HG03039 (cell line): Measurements from ENCODE around the gene PLD5.
"Not testable (repeated sequence)": the region's sequence is repeated elsewhere in the genome, so short reads cannot be mapped to it uniquely, and the experiment has no call there.

Source experiments
- ATAC-seq: cut with Tn5 transposase; IDR thresholded peaks from one replicate; pipeline ENCODE4 v1.9.1; 2021; ENCODE audit warnings: mild to moderate bottlenecking, moderate library complexity; ENCODE audit not compliant: unreplicated experiment

Gene PLD5

DNA sequence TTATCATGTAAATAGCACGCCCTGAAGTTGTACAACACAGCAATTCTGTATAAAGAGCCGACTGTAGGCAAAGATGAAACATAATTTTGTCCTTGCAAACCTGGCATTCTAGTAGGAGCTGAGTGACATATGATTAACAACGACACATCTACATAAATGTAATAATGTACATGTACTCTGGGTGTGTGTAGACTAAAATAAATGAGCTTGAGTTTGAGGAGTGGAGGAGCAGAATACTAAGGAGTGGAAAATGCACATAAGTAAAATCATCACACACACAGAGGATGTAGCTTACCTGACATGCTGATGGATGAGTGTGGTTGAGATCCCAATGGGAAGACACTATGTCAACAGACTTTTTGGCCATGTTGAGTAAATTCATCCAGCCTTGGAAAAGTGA lies 236.4 kb downstream of the PLD5 start:
- not testable (repeated sequence) for ATAC-seq

DNA sequence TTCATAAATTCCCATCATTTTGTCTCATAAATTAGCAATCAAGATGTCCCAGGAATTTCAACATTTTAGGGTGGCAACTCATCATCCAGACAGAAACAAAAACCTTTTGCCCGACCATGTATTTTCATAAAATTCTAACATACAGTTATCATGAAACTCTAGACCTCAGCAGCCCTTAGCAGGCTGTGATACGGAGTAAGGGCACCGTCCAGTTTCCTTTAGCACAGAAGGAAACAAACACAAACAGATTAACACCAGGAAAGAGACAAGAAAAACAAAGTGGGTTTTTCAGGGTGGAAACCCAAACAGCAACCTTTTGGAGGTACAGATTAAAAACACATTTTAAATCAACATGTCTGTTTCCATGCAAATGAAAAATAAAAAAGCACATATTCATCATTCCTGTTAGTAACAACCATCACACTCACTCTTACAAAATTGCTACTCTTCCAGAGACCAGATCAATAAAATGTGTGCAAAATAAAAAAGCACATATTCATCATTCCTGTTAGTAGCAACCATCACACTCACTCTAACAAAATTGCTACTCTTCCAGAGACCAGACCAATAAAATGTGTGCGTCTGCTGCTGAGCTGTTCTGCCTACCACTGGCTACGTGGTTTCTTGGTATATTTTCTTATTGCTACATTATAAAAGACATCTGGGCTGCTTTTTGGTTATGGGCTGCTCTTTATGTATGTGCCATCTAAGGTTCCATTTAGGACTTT lies 241.6 kb downstream of the PLD5 start:
- not testable (repeated sequence) for ATAC-seq

GRCh38 chr1:242278406-242278805 lies 246.1 kb downstream of the PLD5 start:
- ATAC-seq = not testable (repeated sequence)

- ATAC-seq = not testable (repeated sequence)
Observed at GRCh38 chr1:242276769-242277168, 247.7 kb downstream of the PLD5 start.

DNA sequence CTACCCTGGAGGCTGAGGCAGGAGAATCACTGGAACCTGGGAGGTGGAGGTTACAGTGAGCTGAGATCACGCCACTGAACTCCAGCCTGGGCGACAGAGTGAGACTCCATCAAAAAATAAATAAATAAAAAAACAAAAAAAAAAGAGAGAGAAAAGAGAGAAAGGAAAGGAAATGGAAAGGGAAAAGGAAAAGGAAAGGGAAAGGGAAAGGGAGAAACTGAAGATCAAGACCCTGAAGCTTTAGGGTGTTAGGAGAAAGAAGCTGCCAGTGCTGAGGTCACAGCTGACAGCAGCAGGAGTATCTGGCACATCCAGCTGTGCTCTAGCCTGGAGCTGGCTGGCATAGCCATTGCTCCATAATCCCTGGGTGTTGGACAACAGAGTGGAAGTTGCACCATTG lies 257.5 kb downstream of the PLD5 start:
- ATAC-seq = not testable (repeated sequence)

GRCh38 chr1:242264419-242264818 lies 260.1 kb downstream of the PLD5 start:
- not testable (repeated sequence) for ATAC-seq

DNA sequence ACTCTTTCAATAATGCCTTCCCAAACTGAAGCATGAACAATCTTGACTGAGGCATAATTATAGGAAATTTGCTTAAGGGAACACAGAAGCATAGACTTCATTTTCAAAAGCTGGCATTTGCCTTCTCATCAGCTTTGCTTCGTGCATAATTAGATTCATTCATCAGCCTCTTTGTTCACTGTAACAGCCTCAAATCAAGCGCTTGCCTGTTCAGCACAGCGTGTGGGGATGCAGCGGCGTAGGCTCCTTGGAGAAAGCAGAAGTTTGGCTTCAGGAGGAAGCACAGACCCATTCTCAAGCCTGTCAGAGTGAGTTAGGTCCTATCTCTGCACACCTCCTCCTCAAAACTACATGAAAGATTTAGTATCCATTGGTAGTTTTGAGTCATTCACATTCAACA lies 279.2 kb downstream of the PLD5 start:
- ATAC-seq = no peak

GRCh38 chr1:242243472-242243871 lies 281.0 kb downstream of the PLD5 start:
- peak; percentile 90 for ATAC-seq

DNA sequence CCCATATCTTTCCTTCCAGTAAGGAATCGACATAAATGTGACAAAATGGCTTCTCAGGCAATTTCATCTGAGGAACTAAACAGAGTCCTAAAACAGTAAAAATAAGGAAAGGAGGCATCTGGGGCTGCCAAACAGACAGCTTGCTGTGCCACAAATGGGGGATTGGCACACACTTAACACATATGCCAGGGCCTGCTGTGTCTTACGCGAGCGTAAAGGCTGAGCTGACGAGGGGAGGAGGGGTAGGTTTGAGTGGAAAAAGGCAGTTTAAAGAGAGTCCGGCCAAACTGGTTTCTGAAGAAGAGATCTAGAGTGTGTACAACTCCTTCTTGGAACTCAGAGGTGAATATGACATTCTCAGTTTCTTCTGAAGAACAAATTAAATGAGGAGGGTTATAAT lies 281.5 kb downstream of the PLD5 start:
- ATAC-seq = no peak

DNA sequence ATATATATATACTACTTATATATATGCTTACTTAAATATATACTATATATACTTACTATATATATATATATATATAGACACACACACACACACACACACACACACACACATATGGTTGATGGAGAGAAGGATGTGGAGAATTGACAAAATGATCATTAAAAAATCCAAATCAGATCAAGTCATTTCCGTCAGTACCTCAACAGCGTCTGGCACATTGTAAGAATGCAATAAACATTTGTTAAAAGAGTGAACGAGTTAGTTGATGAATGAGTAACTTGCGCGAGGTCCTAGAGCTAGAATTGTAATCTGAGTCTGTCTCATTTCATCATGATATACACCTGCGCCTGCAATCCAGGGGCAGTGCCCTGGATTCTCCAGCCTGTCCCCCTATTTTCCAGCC lies 282.6 kb downstream of the PLD5 start:
- ATAC-seq = no peak

DNA sequence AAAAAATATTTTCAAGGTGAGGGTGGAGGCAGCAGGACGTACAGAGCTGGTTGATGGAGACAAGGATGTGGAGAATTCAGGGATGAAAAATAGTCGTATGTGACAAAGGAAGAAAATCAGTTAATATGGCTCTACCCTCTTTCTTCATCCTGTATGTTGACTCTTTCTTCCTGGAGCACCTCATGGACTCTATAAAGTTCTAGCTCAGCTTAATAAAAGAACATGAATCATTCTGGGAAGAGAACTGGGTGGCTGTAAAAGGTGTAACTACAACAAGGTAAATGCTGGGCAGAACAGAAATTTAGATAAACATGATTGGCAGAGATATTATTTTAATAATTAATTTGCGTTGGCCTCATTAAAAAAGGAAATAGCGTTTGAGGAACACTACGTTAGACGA lies 283.8 kb downstream of the PLD5 start:
- no peak for ATAC-seq

- ATAC-seq = no peak
Observed at GRCh38 chr1:242240077-242240476, 284.4 kb downstream of the PLD5 start.

GRCh38 chr1:242239398-242239797 lies 285.1 kb downstream of the PLD5 start:
- ATAC-seq = no peak

GRCh38 chr1:242237051-242237450 lies 287.4 kb downstream of the PLD5 start:
- ATAC-seq = no peak

DNA sequence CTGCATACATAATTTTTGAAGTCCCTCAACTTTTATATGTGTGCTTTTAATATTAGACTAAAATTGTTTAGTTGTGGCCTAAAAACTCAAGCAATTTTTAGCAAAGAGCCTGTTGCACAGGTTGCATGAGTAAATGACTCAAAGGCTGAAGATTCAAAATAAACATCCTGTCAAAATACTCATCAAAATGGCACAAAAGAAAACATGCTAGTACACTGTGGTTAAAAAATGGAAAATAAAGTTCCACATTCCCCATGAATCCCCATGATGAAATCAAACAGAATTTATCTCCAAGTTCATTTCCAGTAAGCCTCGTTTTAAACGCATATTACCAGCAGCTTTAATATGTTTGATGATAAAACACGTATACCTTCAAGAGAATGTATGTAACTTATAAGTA lies 295.5 kb downstream of the PLD5 start:
- no peak for ATAC-seq

GRCh38 chr1:242225767-242226573 lies 298.5 kb downstream of the PLD5 start:
- ATAC-seq = peak; percentile 58

- ATAC-seq = not testable (repeated sequence)
Observed at GRCh38 chr1:242224878-242225766, 299.4 kb downstream of the PLD5 start.

GRCh38 chr1:242224461-242224860 lies 300.0 kb downstream of the PLD5 start:
- ATAC-seq = no peak

DNA sequence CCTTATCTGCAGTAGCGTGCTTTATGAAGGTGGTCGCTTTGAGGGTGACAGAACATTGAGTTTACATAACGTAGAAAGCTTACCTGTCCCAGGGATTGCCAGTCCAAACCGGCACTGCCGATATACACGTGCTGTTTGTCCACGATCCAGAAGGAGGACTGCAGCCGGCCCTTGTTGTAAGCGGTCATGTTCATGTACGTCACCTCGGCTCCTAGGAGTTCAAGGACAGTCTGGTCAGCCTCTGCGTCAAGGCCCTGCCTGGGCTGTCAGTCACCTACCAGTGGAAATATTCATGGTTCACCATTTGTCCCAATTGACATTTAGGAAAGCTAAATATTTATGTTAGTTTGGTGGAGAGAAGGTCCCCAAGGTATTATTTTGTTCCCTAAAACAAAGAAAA lies 304.6 kb downstream of the PLD5 start:
- ATAC-seq = no peak

DNA sequence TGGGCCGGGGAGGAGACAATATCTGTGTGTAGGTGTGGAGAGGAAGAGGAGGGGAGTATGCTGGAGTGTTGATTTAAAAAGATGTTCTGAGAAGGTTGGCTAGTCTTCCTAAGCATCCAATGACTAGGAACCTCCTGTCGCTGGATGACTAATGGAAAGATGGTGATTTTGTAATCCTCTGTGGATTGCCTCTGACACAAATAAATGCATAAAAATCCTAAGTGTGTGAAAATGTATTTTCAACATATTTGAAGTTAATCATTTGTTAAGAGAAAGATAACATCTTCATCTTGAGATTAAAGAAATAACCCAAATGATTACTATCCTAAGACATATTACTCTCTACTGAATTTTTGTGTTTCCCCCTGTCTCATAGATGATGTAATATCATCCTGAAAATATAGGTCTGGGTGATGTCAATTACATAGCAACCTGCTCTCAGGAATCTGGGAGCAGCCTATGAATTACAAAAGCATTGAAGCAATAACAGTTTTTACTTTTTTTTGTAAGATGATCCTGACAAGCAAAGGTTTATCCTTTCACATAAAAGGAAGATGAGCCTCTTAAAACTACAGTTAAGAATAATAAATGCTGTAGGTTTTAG lies 305.1 kb downstream of the PLD5 start:
- ATAC-seq = no peak

DNA sequence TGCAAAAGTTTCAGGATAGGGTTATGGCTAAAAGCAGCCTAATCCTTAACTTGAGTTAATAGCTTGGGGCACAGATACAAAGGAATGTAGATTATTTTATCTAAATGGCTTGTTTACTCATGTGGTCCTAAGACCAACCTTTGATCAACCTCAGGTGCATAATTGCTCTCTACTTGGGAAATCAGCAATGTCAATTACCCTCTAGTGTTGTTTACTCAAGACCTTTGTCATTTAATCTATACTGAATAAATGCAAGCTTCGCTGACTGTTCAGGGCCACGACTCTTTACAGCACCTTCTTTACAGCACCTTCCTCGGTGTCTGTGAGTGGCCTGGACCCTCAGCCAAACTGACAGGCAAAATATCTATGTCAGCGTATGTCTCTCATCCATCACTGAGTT lies 308.1 kb downstream of the PLD5 start:
- ATAC-seq = no peak
